ENCODE results near the gene GAPDH. TPM values are rescaled to one million over a fixed set of nuclear protein-coding genes. Genes with fewer than 3 reads are reported as not detected.

Gene GAPDH
- total RNA-seq, 1 donor from 2014 or later, result 5,167 TPM

GRCh38 chr12:6539314-6539682 is 5.0 kb downstream of the GAPDH start:
- peak overlapping the region; percentile 89 for H3K4me3 Mint-ChIP-seq (ENCODE audit: unreplicated experiment)
- H3K27ac ChIP-seq (ENCODE audit: low read depth, low read length), result no peak overlapping the region
- peaks cover 67% of the 10 kb centered on the region for H4K20me1 ChIP-seq (ENCODE audit: insufficient read depth, low read length)

GRCh38 chr12:6539707-6540134 is 5.4 kb downstream of the GAPDH start:
- Mint-ChIP-seq H3K9me3 (ENCODE audit: unreplicated experiment) (no peaks in the 10 kb centered on the region), H3K36me3 (ENCODE audit: low read depth, unreplicated experiment) (peaks cover 31% of the 10 kb centered on the region), H3K4me3 (ENCODE audit: unreplicated experiment) (peak overlapping the region; percentile 89), H3K27me3 (ENCODE audit: low read depth, unreplicated experiment) (no peaks in the 10 kb centered on the region), H3K27ac (ENCODE audit: unreplicated experiment) (peak overlapping the region; percentile 87), H3K4me1 (ENCODE audit: low read depth, unreplicated experiment) (peaks cover 22% of the 10 kb centered on the region)
- TF ChIP-seq EZH2 (IDR thresholded peaks at IDR 0.05; ENCODE audit: insufficient read depth, low read length) (no peak), CTCF (IDR thresholded peaks at IDR 0.05; ENCODE audit: insufficient read depth, low read depth, low read length) (no peak)
- Histone ChIP-seq H4K20me1 (ENCODE audit: insufficient read depth, low read length) (peaks cover 65% of the 10 kb centered on the region), H3K79me2 (ENCODE audit: insufficient read depth, low read length) (peaks cover 53% of the 10 kb centered on the region), H3K4me3 (ENCODE audit: insufficient read depth, low read depth, low read length) (no peak overlapping the region), H3K4me1 (ENCODE audit: insufficient read depth, low read length) (peaks cover 34% of the 10 kb centered on the region), H3K9ac (ENCODE audit: low read length) (no peak overlapping the region), H3K4me2 (ENCODE audit: low read length) (peak overlapping the region; percentile 45), H3K9me3 (ENCODE audit: insufficient read depth, low read depth, low read length) (no peaks in the 10 kb centered on the region), H3K27ac (ENCODE audit: low read depth, low read length) (peak overlapping the region; percentile 11), H2AFZ (ENCODE audit: low read depth, low read length) (no peak overlapping the region), H3K27me3 (ENCODE audit: insufficient read depth, low read length) (no peaks in the 10 kb centered on the region), H3K36me3 (ENCODE audit: insufficient read depth, low read length) (peaks cover 37% of the 10 kb centered on the region)
- FAIRE-seq (no peak), DNase-seq (ENCODE audit: low read depth) (no peak)

More at GRCh38 chr12:6539314-6539682, 5.0 kb downstream of the GAPDH start:
- H3K36me3 Mint-ChIP-seq (ENCODE audit: low read depth, unreplicated experiment), result peaks cover 31% of the 10 kb centered on the region
- H3K9me3 Mint-ChIP-seq (ENCODE audit: unreplicated experiment), result no peaks in the 10 kb centered on the region
- no peak for TF ChIP-seq CTCF (IDR thresholded peaks at IDR 0.05; ENCODE audit: insufficient read depth, low read depth, low read length)
- TF ChIP-seq EZH2 (IDR thresholded peaks at IDR 0.05; ENCODE audit: insufficient read depth, low read length), result no peak
- H3K4me1 ChIP-seq (ENCODE audit: insufficient read depth, low read length), result peaks cover 34% of the 10 kb centered on the region
- H3K79me2 ChIP-seq (ENCODE audit: insufficient read depth, low read length), result peaks cover 53% of the 10 kb centered on the region
- peaks cover 22% of the 10 kb centered on the region for H3K4me1 Mint-ChIP-seq (ENCODE audit: low read depth, unreplicated experiment)
- no peaks in the 10 kb centered on the region for H3K27me3 ChIP-seq (ENCODE audit: insufficient read depth, low read length)
- H3K27me3 Mint-ChIP-seq (ENCODE audit: low read depth, unreplicated experiment), result no peaks in the 10 kb centered on the region
- no peak overlapping the region for H3K4me2 ChIP-seq (ENCODE audit: low read length)
- H3K9ac ChIP-seq (ENCODE audit: low read length), result no peak overlapping the region
- H3K27ac Mint-ChIP-seq (ENCODE audit: unreplicated experiment), result peak overlapping the region; percentile 87
- FAIRE-seq, result no peak
- no peaks in the 10 kb centered on the region for H3K9me3 ChIP-seq (ENCODE audit: insufficient read depth, low read depth, low read length)
- H3K4me3 ChIP-seq (ENCODE audit: insufficient read depth, low read depth, low read length), result no peak overlapping the region
- H2AFZ ChIP-seq (ENCODE audit: low read depth, low read length), result no peak overlapping the region
- H3K36me3 ChIP-seq (ENCODE audit: insufficient read depth, low read length), result peaks cover 33% of the 10 kb centered on the region
- DNase-seq (ENCODE audit: low read depth), result no peak

- peak; percentile 89 for DNase-seq (ENCODE audit: low read depth)
- Histone ChIP-seq H3K9me3 (ENCODE audit: insufficient read depth, low read depth, low read length) (no peaks in the 10 kb centered on the region), H3K4me1 (ENCODE audit: insufficient read depth, low read length) (peaks cover 34% of the 10 kb centered on the region), H3K79me2 (ENCODE audit: insufficient read depth, low read length) (peaks cover 50% of the 10 kb centered on the region), H3K36me3 (ENCODE audit: insufficient read depth, low read length) (peaks cover 37% of the 10 kb centered on the region), H3K4me3 (ENCODE audit: insufficient read depth, low read depth, low read length) (no peak overlapping the region), H3K9ac (ENCODE audit: low read length) (peak overlapping the region; percentile 12), H3K4me2 (ENCODE audit: low read length) (peak overlapping the region; percentile 45), H2AFZ (ENCODE audit: low read depth, low read length) (no peak overlapping the region), H3K27me3 (ENCODE audit: insufficient read depth, low read length) (no peaks in the 10 kb centered on the region), H4K20me1 (ENCODE audit: insufficient read depth, low read length) (peaks cover 59% of the 10 kb centered on the region), H3K27ac (ENCODE audit: low read depth, low read length) (peak overlapping the region; percentile 47)
- peaks cover 30% of the 10 kb centered on the region for H3K36me3 Mint-ChIP-seq (ENCODE audit: low read depth, unreplicated experiment)
- no peak for FAIRE-seq
- TF ChIP-seq CTCF (IDR thresholded peaks at IDR 0.05; ENCODE audit: insufficient read depth, low read depth, low read length) (no peak), EZH2 (IDR thresholded peaks at IDR 0.05; ENCODE audit: insufficient read depth, low read length) (no peak)
- no peak overlapping the region for H3K4me3 Mint-ChIP-seq (ENCODE audit: unreplicated experiment)
- no peaks in the 10 kb centered on the region for H3K9me3 Mint-ChIP-seq (ENCODE audit: unreplicated experiment)
- peaks cover 22% of the 10 kb centered on the region for H3K4me1 Mint-ChIP-seq (ENCODE audit: low read depth, unreplicated experiment)
- peak overlapping the region; percentile 87 for H3K27ac Mint-ChIP-seq (ENCODE audit: unreplicated experiment)
- H3K27me3 Mint-ChIP-seq (ENCODE audit: low read depth, unreplicated experiment), result no peaks in the 10 kb centered on the region
These were observed 6.0 kb downstream of the GAPDH start for GRCh38 chr12:6540181-6540877.

Data from astrocyte (in vitro differentiated cells and primary cell).